COLO668 (cell line): Measurements from ENCODE around the gene ARF5.
"Not testable (repeated sequence)": the region's sequence is repeated elsewhere in the genome, so short reads cannot be mapped to it uniquely, and the experiment has no call there.

ENCODE experiments used
- DNase-seq: peaks from one replicate; lab custom pipeline; 2025; ENCODE audit not compliant: unreplicated experiment; lab: John Stamatoyannopoulos, UW

ARF5 gene

DNA sequence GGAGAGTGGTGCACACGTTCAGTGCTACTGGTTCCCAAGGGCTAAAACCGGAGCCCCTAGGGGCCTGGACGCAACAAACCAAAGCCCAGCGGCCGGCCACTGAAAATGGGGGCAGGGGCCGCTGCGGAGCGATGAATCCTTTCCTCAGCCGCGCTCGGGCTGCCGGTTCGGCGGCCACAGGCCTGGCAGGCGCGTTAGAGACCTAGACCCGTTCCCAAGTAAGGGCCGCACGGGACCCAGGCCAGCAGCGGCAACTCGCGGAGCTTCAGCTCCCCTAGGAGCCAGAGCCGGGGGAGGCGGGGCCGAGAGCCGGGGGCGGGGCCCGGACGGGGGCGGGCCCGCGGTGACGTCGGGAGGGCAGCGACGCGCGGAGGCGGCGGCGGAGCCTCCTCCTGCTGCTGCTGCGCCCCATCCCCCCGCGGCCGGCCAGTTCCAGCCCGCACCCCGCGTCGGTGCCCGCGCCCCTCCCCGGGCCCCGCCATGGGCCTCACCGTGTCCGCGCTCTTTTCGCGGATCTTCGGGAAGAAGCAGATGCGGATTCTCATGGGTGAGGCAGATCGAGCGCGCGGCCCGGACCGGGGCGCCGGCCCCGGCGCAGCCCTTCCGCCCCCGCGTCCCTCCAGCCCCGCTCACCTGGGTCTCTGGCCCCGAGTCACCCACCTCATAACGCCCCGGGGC is at the start of gene ARF5:
TSS of gene ARF5 (plus strand) at position 393 of the 678 bp plus-strand sequence. CDS start at position 481, 88 bp downstream.
- DNase-seq, result peak; percentile 89

DNA sequence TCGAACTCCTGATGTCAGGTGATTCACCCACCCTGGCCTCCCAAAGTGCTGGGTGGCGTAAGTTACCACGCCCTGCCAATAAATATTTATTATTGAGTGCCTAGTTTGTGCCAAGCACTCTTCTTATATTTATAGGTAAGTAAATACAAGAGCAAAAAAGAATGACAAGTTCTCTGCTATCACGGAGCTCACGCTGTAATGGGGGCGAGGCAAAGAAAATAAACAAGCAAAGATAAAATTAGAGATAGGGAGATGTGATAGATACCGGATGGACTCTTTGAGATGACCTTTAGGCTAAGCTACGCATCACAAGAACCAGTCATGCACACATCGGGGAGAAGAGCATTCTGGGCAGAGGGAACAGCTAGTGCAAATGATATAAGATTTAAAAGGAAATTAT is 49.1 kb upstream of the ARF5 start:
- DNase-seq, result no peak

DNA sequence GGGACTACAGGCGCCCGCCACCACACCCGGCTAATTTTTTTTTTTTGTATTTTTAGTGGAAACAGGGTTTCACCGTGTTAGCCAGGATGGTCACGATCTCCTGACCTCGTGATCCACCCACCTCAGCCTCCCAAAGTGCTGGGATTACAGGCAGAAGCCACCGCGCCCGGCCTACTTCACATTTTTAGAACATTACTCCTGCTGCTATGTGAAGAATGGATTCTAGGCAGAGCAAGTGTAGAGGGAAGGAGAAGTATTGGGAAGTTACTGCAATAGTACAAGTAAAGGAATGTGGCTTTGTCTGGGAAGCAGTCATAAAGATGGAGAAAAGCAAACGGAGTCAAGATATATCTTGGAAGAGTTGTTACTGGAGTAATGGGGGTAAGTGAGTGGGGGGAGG is 47.8 kb upstream of the ARF5 start:
- DNase-seq, result not testable (repeated sequence)

DNA sequence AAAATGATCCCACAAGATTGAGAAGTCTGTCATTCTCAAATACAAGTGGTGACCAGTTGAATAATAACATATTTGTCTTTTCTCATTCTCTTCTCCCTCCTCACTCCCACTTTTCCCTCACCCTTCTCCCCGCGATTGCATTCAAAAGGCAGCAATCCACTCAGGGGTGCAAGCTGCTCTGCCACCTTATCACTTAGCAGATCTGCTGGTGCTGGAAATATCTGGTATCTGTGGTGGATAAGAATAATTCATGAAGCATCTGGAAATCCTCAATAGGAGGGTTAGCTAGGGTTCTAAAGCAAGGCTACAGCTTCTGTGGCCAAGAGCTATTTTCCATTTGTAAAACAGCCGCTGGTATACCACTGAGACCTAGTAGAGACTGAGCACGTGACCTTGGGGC is 46.7 kb upstream of the ARF5 start:
- DNase-seq, result no peak

DNA sequence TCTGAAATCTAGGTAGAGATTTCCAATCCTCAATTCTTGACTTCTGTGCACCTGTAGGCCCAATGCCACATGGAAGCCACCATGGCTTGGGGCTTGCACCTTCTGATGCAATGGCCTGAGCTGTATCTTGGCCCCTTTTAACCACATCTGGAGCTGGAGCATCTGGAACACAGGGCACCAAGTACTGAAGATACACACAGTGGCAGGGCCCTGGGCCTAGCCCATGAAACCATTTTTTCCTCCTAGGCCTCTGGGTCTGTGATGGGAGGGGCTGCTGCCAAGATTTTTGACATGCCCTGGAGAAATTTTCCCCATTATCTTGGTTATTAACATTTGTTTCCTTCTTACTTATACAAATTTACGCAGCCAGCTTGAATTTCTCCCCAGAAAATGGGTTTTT is 41.9 kb upstream of the ARF5 start:
- DNase-seq, result no peak

DNA sequence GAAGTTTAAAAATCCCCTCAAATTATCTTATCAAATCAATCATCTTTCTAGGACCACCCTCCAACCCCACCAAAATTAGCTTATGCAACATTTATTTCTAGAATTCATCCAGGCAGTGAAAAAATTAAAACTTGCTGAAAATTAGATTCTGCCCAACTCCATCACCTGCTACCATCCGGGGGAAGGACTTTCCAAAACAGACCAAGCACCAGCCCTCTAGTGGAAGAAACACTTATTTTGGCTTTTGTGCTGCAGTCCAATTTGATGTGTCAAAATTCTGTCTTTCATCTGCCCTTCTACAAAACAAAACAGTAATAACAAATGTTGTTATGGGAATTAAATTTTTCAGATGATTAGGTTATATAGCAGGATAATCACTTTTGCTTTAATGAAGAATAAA is 38.0 kb upstream of the ARF5 start:
- DNase-seq, result no peak

DNA sequence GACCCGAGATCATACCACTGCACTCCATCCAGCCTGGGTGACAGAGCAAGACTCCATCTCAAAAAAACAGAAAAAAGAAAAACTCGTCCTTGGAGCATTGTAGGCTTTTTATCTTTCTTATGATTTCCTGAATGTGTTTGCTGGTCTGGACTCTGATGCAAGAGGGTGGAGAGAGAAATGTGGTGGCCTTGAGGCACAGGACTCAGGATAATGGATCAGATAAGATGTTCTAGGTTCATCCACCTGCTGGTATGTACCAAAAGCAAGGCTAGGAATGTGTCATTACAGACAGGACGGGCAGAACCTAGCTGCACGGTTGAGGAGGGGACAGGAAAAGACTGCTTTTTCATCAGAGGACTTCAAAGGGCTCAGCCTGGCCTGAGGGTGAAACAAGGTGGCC is 36.3 kb upstream of the ARF5 start:
- no peak for DNase-seq

DNA sequence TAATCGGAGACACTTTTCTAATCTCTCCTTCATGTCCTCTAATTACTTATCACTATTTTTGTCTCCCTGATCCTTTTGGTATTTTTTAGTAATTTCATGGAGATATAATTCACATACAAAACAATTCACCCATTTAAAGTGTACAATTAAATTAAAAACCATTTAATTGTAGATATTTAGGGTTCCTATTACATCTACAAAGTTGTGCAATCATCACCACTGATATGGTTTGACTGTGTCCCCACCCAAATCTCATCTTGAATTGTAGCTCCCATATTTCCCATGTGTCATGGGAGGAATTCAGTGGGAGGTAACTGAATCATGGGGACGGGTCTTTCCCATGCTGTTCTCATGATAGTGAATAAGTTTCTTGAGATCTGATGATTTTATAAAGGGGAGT is 31.8 kb upstream of the ARF5 start:
- DNase-seq, result no peak

DNA sequence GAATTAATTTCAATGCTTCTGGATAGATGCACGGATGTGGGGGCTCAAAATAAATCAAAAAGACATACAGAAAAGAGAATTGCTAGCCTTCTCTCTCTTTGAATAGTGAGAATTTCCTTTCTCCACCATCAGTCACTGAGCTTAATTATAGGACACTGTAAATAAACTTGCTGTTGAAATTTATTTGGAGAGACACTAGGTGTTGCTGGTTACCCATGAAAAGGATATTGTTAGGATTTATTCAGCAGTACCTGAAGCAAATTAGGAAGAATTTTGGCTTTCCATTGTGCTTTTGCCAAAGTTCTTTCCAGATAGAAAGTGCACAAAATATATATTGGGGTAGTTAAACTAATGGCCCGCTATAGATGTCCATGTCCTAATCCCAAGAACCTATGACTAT is 30.4 kb upstream of the ARF5 start:
- no peak for DNase-seq

DNA sequence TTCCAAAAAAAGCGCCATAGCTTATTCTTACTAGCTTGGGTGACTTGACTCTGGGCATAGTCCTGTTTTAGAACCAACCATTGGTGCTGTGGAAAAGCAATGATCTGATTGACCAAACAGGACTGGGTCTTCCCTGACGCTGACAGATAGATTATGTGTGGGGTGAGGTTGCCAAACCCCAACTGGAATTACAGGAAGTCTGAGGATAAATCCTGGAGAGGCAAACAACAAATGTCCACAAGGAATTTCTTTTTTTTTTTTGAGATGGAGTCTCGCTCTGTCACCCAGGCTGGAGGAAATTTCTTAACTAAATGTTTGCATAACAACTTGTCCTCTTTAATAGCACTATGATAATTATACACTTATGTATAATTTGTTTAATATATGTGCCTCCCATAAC is 22.0 kb upstream of the ARF5 start:
- no peak for DNase-seq

DNA sequence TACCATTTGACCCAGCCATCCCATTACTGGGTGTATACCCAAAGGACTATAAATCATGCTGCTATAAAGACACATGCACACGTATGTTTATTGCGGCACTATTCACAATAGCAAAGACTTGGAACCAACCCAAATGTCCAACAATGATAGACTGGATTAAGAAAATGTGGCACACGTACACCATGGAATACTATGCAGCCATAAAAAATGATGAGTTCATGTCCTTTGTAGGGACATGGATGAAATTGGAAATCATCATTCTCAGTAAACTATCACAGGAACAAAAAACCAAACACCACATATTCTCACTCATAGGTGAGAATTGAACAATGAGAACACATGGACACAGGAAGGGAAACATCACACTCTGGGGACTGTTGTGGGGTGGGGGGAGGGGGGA is 20.2 kb upstream of the ARF5 start:
- not testable (repeated sequence) for DNase-seq

DNA sequence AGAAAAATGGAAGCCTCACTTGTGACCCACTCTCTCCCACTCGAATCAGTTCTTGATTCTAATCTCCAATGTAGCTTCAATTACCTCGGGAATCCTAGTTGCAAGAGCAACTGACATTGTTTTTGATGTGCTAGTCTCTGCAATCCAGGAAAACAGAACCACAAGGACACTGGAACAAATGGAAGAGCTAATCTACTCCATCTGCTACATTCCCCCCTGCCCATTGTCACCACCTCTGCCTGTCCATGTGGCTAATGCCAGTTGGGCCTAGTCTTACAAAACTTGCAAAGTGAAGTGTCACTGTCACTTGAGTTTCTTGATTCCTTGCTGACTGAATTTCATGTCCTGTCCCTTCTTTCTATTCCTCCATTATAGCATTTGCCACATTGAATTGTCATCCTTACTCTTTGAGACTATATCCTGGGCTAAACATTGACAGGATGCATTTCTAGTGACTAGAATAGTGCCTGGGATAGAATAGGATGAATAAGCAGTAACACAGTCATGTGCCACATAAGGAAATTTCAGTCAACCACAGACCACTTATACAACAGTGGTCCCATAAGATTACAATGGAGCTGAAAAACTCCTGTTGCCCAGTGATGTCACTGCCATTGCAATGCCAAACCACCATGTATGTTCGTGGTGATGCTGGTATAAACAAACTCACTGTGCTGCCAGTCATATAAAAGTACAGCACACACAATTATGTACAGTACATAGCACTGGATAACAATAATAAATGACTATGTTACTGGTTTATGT is 16.3 kb upstream of the ARF5 start:
- no peak for DNase-seq

DNA sequence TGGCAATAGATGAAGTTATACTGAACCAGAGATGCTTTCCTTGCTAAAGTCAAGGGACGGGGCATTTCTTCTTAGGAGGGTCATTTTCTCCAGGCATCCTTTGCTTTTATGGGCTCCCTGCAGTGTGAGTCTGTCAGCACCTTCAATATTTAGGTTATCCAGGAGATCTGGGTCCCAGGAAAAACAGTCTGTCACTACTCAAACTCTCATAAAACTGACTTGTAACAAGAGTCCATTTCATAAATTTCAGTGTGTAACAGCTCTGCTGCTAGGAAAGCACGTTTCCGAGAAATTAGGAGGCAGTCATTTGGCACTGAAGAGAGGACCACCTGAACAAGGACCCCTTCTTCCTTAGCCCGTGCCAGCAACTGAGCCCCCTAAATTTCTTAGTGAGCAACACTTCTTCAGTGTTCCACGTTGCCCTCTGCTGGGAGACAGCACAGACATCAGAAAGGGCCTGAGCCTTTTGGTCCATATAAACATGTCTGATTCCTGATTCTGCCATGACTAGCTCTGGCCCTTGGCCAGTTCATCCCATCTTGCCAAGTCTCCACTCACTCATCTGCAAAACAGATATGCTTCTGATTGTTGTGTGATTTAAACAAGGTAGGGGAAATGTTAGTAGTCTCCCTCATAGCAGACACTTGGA is 10.1 kb upstream of the ARF5 start:
- no peak for DNase-seq

DNA sequence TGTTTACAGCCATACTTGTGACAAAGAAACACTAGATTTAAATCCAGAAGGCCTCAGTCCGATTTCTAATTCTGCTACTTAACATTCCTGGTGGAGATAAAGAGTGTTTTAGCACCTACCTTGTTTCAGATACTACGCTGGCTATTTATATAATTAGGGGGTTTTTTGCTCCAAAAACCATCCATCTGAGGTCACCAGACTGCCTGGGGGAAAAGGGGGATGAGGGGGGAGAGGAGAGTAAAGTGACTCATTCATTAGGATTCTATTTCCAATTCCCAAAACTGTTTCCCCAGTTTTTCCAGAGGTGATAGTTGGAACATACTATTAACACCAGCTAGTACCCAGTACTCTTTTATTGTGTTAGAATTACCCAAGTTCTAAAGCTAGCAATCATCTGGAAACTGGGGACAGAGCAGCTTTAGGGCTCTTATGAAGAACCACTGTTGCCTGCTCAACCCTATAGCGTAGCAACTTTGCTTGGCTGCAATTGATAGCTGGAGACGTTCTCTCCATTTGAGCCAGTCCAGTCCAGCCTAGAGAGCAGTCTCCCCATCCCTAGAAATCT is 9.4 kb upstream of the ARF5 start:
- no peak for DNase-seq

DNA sequence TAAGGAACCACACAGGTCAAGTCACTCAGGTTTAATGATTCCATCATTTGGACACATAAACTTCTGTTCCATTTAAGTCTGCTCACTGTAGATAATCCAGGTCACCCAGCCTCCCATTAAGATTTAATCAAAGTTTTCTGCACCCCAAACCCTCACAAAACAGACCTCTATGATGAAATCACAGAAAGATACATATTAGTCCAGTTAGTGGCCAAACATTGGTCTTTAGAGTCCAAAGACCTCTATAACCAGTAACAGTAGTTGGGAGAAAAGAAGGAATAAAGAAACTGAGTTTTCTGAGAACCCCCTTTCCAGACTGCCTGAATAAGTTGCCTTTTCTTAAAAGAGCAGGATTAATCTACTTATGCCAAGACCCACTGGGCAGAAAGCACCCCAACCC is 7.6 kb upstream of the ARF5 start:
- no peak for DNase-seq

DNA sequence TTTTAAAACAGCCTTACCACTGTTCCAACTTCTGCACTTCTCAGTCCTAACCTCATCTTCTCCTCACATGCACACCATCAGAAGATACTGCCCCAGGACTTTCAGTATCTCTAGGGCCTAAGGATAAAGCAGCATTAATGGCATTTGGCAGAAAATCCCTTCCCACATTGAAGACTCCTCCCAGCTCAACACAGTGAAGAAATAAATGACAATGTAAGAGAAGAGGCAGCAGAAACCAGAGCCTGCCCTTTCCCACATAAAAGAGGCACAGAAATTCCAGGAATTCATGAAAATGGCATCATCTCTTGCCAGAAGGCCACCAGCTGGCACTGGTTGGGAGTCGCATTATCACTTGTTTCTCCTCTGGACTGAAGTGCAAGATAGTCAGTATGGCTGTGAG is 6.5 kb upstream of the ARF5 start:
- DNase-seq, result no peak

DNA sequence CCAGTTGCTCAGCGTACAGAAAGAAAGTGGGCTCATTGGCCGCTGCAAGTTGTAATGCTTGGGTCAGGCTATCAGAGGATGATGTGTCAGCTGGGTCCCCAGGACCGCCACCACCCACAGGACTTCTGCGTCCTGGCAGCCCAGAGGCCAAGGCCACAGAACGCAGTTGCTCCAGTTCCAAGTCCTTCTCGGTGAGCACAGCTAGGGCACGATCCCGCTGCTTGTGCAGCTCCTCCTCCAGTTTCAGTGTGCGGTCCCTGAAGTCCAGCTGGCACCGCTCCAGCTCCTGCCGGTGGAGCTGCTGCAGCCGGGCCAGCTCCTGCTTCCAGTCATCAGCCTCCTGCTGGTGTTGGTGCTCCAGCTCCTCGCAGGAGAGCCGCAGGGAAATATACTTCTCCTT is 5.8 kb upstream of the ARF5 start:
- DNase-seq, result no peak

DNA sequence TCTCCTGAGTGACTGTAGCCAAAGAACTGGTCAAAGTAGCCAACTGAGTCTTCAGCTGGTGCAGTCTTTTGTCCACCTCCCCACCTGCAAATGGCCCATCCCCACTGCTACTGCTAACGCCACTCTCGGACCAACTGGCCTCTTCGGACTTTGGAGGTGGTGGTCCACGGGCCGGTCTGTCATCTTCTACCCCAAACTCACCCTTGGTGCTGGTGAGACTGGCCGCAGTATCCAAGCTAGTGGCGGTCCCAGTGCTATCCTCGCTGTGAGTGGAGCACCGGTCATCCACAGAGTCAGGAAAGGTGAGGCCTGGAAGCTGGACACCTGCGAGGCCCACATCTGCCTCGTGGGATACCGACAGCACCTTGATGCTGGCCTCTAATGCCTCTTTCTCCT is 3.6 kb upstream of the ARF5 start:
- no peak for DNase-seq

DNA sequence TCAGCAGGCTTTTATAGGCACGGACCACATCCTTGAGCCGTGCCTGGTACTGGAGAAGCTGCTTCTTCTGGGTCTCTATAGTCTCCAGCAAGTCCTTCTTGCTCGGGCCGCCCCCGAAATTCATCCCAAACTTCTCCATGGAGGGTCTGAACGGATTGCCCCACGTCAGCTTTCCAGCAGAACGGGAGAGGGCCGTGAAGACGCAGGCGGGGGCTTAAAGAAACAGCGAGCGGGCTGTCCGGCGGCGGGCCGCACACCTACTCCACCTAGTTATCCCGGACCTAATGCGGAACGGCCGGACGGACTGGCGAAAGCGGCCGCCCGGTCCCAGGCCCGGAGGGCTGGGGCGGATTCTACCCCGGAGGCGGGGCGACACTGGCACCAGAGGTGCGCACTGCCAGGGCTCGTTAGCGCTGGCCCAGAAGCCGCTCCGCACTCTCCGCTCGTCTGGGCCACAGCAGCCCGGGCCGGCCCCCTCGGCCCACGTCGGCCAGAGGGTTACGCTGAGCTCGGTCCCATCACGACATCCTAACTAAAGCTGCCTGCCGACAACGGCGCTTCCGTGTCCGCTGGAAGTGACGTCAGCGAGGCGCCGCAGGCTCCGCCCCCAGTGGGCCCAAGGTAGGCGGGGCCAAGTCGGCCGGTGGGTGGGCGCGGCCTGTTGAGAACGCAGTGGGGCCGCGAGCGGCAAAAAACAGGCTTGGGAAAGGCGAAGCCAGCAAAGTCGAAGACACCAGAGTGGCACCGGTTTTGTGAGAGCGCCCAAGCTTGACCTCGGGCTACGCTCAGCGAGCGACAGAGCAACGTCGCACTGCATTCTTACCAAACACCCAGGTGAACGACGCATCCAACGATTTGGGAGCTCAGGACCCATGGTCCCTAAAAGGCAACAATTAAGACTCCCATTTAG is 2.9 kb upstream of the ARF5 start, which contains the start of gene GCC1:
TSS of gene GCC1 (minus strand) at position 553 of the 910 bp plus-strand sequence. CDS start at position 139, 414 bp downstream.
- peak; percentile 89 for DNase-seq

DNA sequence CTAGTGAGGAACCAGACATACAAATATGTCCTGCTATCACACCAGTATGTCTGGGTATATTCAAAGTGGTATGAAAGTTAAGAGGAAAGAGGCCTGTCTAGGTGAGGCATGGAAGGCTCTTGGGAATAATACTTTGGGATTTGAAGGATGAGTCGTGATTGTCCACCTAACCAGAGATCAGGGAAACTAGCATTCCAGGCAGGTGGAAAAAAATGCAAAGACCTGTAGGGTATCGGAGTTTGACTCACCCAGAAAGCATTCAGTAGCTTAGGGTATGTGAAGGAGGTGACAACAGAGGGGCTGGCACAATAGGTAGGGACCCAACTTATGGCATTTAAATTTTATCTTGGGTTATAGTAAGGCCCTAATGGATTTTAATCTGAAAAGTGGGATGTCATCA is 1.9 kb upstream of the ARF5 start:
- DNase-seq, result no peak

DNA sequence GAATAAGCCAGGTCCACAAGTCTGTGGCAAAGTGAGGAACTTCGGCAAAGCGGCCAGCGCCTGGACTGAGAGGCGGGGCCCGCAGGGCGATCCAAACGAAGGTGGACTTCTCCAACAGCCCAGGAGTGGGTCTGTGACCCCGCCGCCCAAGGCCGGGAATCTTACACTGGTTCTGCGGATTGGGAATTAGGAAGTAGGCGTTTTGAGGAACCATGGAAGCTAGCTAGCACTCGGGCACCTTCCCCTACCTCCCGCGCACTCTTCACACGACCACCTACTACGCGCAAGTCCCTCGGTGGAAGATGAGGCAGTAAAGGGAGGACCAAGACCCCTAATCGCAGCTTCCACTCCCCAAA is 570 bp upstream of the ARF5 start:
- DNase-seq, result no peak
